GM11168 (cell line): ENCODE data around the gene GATAD2A.
"Not testable (repeated sequence)": the region's sequence is repeated elsewhere in the genome, so short reads cannot be mapped to it uniquely, and the experiment has no call there.

Source experiments
- in situ Hi-C: fragments of 300-500 bp; cut with MboI; formaldehyde crosslinking; loops from one replicate; pipeline ENCODE4 v1.12.0; 2022; ENCODE audit warnings: low sequenced_read_pairs; ENCODE audit not compliant: unreplicated experiment

Gene GATAD2A

DNA sequence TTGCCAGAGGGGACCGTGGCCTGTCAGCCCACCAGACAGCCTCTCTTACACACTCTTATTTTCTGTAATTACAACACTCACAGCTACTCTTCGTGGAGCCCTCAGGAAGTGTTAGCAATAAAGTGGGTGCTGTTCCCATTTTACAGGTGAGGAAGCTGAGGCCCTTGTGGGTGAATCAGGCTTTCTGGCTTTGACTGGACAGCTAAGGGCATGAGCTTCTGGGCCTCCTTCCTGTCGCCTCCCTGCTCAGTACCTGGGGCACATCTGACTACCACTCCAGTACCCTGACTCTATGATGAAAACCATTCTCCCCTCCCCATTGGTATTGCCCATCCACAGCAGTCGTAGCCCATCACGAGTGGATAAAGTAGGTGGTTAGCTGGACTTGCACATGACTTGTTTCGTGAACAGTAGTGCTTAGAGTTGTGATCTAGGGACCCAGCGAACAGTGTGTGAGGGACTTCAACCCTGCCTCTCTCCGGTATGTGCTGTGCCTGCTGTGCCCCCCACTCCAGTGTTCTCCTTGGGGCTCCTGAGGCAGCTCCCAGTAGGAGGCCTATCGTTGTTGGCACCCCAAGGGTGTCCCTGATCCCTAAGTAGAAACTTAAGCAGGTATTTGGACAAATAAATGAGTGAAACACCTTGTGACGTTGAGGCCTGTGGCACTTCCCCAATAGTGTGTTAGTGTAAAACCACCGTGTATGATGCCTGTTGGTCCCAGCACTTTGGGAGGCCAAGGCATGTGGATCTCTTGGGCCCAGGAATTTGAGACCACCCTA, 38.6 kb downstream of the GATAD2A start:
- in situ Hi-C loops = no loop called here

GRCh38 chr19:19444681-19445155, 39.2 kb downstream of the GATAD2A start:
- in situ Hi-C loops = no loop called here

- in situ Hi-C loops = no loop called here
These were observed 39.8 kb downstream of the GATAD2A start for GRCh38 chr19:19445288-19445687.

- in situ Hi-C loops = no loop called here
These were observed 40.5 kb downstream of the GATAD2A start for GRCh38 chr19:19445911-19446361.

DNA sequence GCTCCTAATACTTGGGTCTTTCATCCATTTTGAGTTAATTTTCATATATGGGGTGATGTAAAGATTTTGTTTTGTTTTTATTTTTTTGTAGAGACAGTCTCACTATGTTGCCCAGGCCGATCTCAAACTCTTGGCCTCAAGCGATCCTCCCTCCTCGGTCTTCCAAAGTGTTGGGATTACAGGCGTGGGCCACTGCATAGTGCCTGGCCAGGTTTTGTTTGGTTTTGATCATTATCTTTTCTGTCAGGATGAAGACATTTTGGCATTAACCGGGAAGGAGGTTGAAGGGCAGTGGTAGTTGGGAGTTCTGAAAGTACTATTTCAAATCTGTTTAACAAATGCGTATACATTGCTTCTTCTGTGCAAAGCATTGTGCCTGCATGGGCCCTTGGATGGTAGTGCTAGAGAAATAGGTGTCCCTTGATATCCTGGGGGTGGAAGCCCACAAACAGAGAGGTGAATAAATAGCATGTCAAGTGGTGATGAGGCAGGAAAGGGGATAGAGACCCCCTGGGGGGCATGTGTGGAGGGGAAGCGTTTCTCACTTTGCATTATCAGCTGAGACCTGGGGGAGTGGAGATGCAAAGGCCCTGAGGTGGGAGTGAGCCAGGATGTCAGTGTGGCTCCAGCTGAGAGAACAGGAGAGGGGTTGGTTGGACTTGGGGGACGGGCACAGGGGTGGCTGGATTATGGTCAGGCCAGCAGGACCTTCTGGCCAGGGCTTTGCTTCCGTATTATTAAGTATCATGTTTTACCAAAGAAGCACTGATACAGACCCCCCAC, 41.4 kb downstream of the GATAD2A start:
- in situ Hi-C loops = no loop called here

DNA sequence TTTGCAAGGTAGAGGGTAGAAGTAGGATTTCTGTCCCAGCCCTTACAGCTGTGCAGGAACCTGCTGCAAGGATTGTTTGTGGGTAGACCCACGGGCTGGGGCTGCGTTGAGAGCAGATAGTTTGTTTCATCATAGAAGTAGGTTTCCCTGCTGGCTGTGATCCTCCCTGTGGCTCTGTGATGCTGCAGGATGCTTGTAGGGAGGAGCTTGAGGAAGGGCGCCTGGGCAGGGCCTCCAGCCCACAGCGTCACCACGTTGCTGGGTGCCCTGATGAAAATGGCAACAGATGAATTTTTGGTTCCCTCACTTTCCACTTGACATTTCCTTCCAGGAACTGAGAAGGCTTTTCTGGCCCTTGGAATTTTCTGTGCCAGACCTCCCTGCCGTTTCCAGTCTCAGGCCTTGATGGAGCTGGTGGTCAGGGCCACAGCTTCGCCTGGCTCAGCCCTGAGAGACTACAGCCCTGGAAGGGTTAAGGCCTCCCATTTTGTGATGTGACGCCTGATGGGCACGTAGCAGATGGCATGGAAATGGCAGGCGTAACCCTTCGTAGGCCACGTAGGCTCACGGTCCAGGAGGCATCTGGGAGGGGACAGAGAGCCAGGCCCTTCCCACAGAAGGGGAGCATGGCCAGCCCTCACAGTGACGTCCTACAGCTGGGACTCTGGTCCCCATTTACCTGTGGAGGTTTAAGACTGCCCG, 42.2 kb downstream of the GATAD2A start:
- in situ Hi-C loops = no loop called here

DNA sequence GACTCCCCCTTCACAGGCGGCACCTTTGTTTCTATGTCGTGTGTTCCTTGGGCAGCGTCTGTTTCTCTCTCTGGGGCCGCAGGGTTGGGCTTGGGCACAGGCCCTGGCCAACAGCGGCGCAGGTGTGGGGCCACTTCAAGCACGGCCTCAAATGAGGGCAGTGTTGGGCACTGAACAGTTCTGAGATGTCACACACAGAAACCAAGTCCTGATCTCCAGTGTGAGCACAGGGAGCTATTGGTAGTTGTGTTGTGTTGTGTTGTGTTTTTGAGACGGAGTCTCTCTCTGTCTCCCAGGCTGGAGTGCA, 42.7 kb downstream of the GATAD2A start:
- in situ Hi-C loops = no loop called here

DNA sequence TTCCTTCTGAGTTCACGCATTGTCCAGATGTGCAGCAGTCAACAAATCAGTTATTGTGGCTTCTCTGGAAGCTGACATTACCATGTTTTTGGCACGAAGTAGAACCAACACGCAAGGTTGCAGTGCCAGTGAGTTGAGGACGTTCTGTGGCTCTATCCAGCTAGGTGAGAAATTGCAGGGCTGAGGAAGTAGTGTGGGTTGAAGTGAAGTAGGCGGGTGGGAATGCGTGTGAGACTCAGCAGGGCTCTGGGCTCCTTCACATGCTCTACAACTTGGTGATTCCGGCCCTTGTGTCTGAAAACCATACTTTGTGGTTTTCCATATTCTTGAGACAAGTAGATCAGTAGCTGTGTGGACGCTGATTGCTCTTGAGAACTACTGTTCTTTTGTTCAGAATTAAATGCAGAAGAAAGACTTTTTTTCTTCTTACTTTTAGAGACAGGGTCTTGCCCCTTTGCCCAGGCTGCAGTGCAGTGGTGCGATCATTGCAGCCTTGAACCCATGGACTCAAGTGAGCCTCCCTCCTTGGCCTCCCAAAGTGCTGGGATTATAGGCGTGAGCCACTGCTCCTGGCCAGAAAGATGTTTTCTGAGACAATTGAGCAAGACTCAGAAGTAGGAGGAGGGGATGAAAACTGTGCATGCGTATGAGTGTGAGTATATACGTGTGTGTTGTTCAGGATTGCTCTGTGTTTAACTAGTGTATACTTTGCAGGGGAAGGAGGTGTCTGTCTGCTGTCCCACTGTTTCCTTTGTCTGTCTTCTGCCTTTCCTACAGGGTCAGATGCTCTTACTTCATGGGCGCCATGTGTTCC, 46.2 kb downstream of the GATAD2A start:
- in situ Hi-C loops = no loop called here

GRCh38 chr19:19452243-19453124, 47.0 kb downstream of the GATAD2A start:
- in situ Hi-C loops = no loop called here

DNA sequence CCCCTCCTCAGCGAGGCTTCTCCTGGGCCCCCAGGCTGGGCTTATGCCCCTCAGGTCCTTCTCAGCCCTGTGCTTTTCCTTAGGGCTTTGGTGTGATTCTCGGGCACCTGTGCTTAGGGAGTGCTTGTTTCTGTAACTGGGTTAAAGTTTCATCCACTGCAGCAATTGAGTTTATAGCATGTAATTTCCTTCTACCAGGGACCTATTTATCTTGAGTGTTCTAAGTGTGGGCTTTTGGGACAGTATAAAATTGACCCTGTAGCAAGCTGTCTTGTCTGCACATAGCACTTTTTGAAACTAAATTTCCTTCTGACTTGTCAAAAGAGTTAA, 47.6 kb downstream of the GATAD2A start:
- in situ Hi-C loops = no loop called here

DNA sequence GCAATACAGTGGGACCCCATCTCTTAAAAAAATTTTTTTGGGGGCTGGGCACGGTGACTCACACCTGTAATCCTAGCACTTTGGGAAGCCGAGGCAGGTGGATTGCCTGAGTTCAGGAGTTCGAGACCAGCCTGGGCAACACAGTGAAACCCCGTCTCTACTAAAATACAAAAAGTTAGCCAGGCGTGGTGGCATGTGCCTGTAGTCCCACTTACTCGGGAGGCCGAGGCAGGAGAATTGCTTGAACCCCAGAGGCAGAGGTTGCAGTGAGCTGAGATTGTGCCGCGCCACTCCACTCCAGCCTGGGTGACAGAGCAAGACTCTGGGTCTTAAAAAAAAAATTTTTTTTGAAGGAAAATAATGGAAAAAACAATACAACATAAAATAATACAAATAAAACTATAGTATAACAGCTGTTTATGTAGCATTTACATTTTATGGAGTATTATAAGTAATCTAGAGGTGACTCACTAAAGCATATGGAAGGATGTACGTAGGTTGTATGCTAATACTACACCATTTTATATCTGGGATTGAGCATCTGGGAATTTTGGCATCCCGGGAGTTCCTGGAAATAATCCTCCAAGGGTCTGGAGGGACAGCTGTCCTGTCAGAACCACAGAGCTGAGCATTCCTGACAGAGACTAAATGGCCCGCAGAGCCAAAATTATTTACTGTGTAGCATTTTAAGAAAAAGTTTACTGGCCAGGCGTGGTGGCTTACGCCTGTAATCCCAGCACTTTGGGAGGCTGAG, 49.9 kb downstream of the GATAD2A start:
- in situ Hi-C loops = not testable (repeated sequence)

DNA sequence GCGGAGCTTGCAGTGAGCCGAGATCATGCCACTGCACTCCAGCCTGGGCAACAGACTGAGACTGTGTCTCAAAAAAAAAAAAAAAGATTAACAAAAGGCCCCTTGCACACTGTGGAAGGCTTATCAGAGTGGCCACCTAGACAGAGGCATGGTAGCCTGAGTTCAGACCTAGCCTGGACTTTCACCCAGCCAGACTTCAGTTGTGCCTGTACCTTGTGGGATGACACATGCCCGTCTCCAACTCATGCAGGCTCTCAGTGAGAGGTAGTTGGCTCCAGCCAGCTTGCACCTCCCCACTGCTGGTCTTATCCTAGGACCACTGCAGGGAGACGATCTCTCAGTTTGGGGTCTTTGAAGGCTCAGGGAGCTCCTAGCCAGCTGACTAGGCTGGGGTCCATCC, 52.2 kb downstream of the GATAD2A start:
- in situ Hi-C loops = no loop called here

- in situ Hi-C loops = no loop called here
These were observed 52.8 kb downstream of the GATAD2A start for GRCh38 chr19:19458110-19458816.

- in situ Hi-C loops = no loop called here
These were observed 53.6 kb downstream of the GATAD2A start for GRCh38 chr19:19459073-19459472.

- in situ Hi-C loops = no loop called here
These were observed 54.3 kb downstream of the GATAD2A start for GRCh38 chr19:19459707-19460251.

DNA sequence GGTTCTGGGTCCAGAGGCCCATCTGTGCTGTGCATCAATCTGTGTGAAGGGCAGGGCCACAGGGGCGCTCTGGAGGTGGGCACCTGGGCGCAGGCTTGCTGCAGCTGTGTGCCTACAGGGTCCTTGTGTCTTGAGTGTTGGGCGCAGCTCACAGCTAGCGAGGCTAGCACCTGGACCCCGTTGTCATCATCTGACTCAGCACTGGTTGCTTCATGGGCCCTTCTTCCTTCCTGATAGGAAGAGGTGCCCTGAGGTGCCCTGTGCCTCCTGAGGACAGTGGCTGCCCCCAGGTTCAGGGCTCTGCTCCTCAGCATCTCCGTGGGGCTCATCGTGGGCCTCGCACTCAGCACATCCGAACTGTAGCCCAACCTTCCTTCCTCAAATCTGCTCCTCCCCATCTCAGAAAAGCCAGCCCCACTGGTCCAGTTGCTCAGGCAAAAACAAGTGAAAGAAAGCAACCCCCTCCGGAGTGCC, 54.8 kb downstream of the GATAD2A start:
- in situ Hi-C loops = no loop called here

DNA sequence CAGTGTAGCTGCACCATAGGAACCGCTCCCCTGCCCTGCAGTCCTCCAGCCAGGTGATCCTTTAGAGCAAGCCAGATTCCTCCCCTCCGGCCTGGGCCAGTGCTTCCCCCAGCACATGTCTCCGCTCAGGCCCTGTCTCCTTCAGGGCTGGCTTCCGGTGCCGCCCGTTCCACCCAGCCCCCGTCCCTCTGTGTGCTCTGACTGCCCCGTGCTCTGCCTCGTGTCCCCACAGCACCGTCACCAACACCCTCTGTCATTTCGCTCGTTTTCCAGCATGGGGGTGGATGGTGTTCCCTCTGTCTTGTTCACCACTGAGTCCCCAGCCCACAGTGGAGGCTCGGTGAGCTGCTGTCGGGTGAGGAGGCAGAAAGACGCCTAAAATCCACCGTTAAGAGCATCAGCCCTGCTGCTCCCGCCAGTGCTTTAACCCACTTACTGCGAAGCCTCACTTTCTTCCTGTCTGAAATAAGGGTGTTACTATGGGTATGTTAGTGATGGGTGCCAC, 55.3 kb downstream of the GATAD2A start:
- in situ Hi-C loops = no loop called here

DNA sequence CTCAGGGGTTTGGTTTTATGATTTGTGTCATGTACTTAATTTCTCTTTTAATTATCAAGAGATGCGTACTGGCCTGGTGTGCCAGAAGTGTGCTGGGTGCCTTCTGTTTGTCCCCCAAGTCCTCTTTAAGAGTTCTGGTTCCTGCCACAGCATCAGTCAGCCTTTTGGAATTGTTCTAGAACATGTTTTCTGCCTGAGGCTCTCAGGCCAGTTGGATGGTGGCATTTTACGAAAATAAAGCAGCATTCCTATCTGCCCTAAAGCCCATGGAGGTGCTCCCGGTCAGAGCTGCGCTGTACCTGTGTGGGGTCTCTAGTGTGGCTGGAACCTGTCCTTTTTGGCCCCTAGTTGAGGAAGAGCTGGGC, 55.8 kb downstream of the GATAD2A start:
- in situ Hi-C loops = no loop called here
